HG02943 (cell line): ENCODE data around the gene ACTL6B.
"Not testable (repeated sequence)": the region's sequence is repeated elsewhere in the genome, so short reads cannot be mapped to it uniquely, and the experiment has no call there.

Source experiments
- ATAC-seq: cut with Tn5 transposase; IDR thresholded peaks from one replicate; pipeline ENCODE4 v1.9.1; 2021; ENCODE audit warnings: mild to moderate bottlenecking, low read depth, moderate library complexity; ENCODE audit not compliant: unreplicated experiment

ACTL6B gene

GRCh38 chr7:100673302-100673941, 17.2 kb upstream of the ACTL6B start, which contains the start of gene GNB2:
Gene GNB2, plus strand, starts transcription at chr7:100673740. Its CDS starts 2,526 bp downstream, at chr7:100676266.
- peak; percentile 49 for ATAC-seq

- ATAC-seq: no peak
Measured at GRCh38 chr7:100671353-100672327, 15.4 kb upstream of the ACTL6B start.

- ATAC-seq: no peak
Measured at GRCh38 chr7:100670074-100670473, 13.8 kb upstream of the ACTL6B start.

- ATAC-seq: not testable (repeated sequence)
Measured at GRCh38 chr7:100669106-100669505, 12.9 kb upstream of the ACTL6B start.

- no peak for ATAC-seq
Measured at GRCh38 chr7:100668069-100668449, 11.8 kb upstream of the ACTL6B start.

- ATAC-seq: no peak
Measured at GRCh38 chr7:100667331-100668068, 11.3 kb upstream of the ACTL6B start.

- no peak for ATAC-seq
Measured at GRCh38 chr7:100665168-100665726, 9.0 kb upstream of the ACTL6B start.

GRCh38 chr7:100662194-100662776, 6.0 kb upstream of the ACTL6B start:
- not testable (repeated sequence) for ATAC-seq

GRCh38 chr7:100654908-100655831, 1.1 kb downstream of the ACTL6B start:
- ATAC-seq: no peak

- no peak for ATAC-seq
Measured at GRCh38 chr7:100649826-100650565, 6.3 kb downstream of the ACTL6B start.

GRCh38 chr7:100642534-100642907, 13.7 kb downstream of the ACTL6B start:
- ATAC-seq: no peak

GRCh38 chr7:100641860-100642533, 14.3 kb downstream of the ACTL6B start:
- no peak for ATAC-seq

GRCh38 chr7:100641463-100641859, 14.8 kb downstream of the ACTL6B start, which contains the start of gene TFR2:
Gene TFR2, minus strand, starts transcription at chr7:100641552. Its CDS starts 43 bp downstream, at chr7:100641509.
- no peak for ATAC-seq

- ATAC-seq: no peak
Measured at GRCh38 chr7:100640517-100641440, 15.5 kb downstream of the ACTL6B start.

GRCh38 chr7:100639995-100640516, 16.2 kb downstream of the ACTL6B start:
- ATAC-seq: no peak

- ATAC-seq: no peak
Measured at GRCh38 chr7:100632951-100633717, 23.1 kb downstream of the ACTL6B start.
